Stomach (tissue), 4 donors: ENCODE measurements around the gene FKBP14.

ENCODE experiments used
- CTCF ChIP-seq, 7 experiments: fragments of 450-650 bp in 4 of 7; fragments of 200-600 bp in 3 of 7; sonication (generic) in 3 of 7; IDR thresholded peaks; one replicate each; pipeline ENCODE4 v1.5.1; 2016 to 2019; ENCODE audit warnings: antibody characterized with exemption in 7 of 7, control low read depth in 2 of 7, mild to moderate bottlenecking in 1 of 7
- POLR2AphosphoS5 ChIP-seq, 3 donors: sonication (generic); formaldehyde crosslinking; IDR thresholded peaks; one replicate each; pipeline ENCODE4 v1.6.1; 2016; ENCODE audit warnings: antibody characterized with exemption in 3 of 3

GRCh38 chr7:29962035-29962434 lies 64.5 kb downstream of the FKBP14 start:
- TF ChIP-seq CTCF (IDR thresholded peaks at IDR 0.05): no peak
- no peak for TF ChIP-seq POLR2AphosphoS5 (IDR thresholded peaks at IDR 0.05)
